WTC11 (cell line): ENCODE data around the gene PDSS2. TPM values are rescaled to one million over a fixed set of nuclear protein-coding genes. Genes with fewer than 3 reads are reported as not detected.

Source experiments
- ATAC-seq: fragments of 200-7000 bp; cut with Tn5 transposase; 2 replicates; pipeline ENCODE4 v1.10.0; 2021; ENCODE audit warnings: mild to moderate bottlenecking, moderate library complexity
- CTCF ChIA-PET: fragments of 300-600 bp; sonication (Branson Sonifier 250); formaldehyde crosslinking; loops from one replicate; lab custom pipeline; 2021; ENCODE audit warnings: antibody characterized with exemption; lab: Charles Lee
- POLR2A ChIA-PET: fragments of 350-600 bp; sonication (Branson Sonifier 250); formaldehyde crosslinking; loops from one replicate; lab custom pipeline; 2021; ENCODE audit warnings: antibody characterized with exemption; lab: Charles Lee
- DNase-seq: peaks from one replicate; pipeline ENCODE4 v3.0.0; 2021; ENCODE audit warnings: low spot score
- H3K27ac Mint-ChIP-seq: 2 replicates; pipeline ENCODE4 v1.8.0; 2021; ENCODE audit warnings: mixed read lengths
- H3K27me3 Mint-ChIP-seq: 2 replicates; pipeline ENCODE4 v1.8.0; 2021; ENCODE audit warnings: low read depth, mild to moderate bottlenecking, moderate library complexity, mixed read lengths
- H3K36me3 Mint-ChIP-seq: 2 replicates; pipeline ENCODE4 v1.8.0; 2021; ENCODE audit warnings: mixed read lengths
- H3K4me1 Mint-ChIP-seq: 2 replicates; pipeline ENCODE4 v1.8.0; 2022; ENCODE audit warnings: mixed read lengths
- H3K4me3 Mint-ChIP-seq: 2 replicates; pipeline ENCODE4 v1.8.0; 2021; ENCODE audit warnings: mild to moderate bottlenecking, moderate library complexity, mixed read lengths
- H3K9me3 Mint-ChIP-seq: 2 replicates; pipeline ENCODE4 v1.8.0; 2021; ENCODE audit warnings: mixed read lengths
- ATF1 ChIP-seq: sonication (generic); formaldehyde crosslinking; IDR thresholded peaks from 2 replicates; pipeline ENCODE4 v1.8.1; 2023; ENCODE audit warnings: mild to moderate bottlenecking, moderate library complexity, missing genetic modification reagents
- GABPB1 ChIP-seq: sonication (generic); formaldehyde crosslinking; IDR thresholded peaks from 2 replicates; pipeline ENCODE4 v1.8.1; 2023; ENCODE audit warnings: mild to moderate bottlenecking, missing genetic modification reagents
- TP53 ChIP-seq: sonication (generic); formaldehyde crosslinking; IDR thresholded peaks from 2 replicates; pipeline ENCODE4 v1.8.1; 2023; ENCODE audit warnings: mild to moderate bottlenecking, missing genetic modification reagents
- ZNF121 ChIP-seq: sonication (generic); formaldehyde crosslinking; IDR thresholded peaks from 2 replicates; pipeline ENCODE4 v1.8.0; 2023; ENCODE audit warnings: missing genetic modification reagents
- ZNF671 ChIP-seq: fragments of 250-450 bp; sonication (Bioruptor Pico); IDR thresholded peaks from 2 replicates; pipeline ENCODE4 v1.8.0; 2021; ENCODE audit warnings: mild to moderate bottlenecking
- total RNA-seq: library from RNA; stranded (reverse); gene quantifications from 3 replicates; pipeline ENCODE4 v1.2.3, GENCODE V29; 2021
- TF ChIP-seq, protein P1 (sequence below): sonication (generic); formaldehyde crosslinking; IDR thresholded peaks from 2 replicates; pipeline ENCODE4 v1.8.1; 2023; ENCODE audit warnings: mild to moderate bottlenecking, moderate library complexity, missing genetic modification reagents
- TF ChIP-seq, protein P2 (sequence below): sonication (generic); formaldehyde crosslinking; IDR thresholded peaks from 2 replicates; pipeline ENCODE4 v1.8.1; 2022; ENCODE audit warnings: mild to moderate bottlenecking, moderate library complexity, missing genetic modification reagents
- TF ChIP-seq, protein P3 (sequence below): sonication (generic); formaldehyde crosslinking; IDR thresholded peaks from 2 replicates; pipeline ENCODE4 v1.8.0; 2022; ENCODE audit warnings: missing genetic modification reagents
- TF ChIP-seq, protein P4 (sequence below): fragments of 250-450 bp; sonication (Bioruptor Pico); IDR thresholded peaks from 2 replicates; pipeline ENCODE4 v1.8.0; 2021; ENCODE audit warnings: mild to moderate bottlenecking
- TF ChIP-seq, protein P5 (sequence below): fragments of 250-450 bp; sonication (Bioruptor Pico); conservative IDR thresholded peaks from 2 replicates; pipeline ENCODE4 v1.9.0; 2021; ENCODE audit warnings: mild to moderate bottlenecking

Gene PDSS2
- total RNA-seq, 1 experiment from 2014 or later = 18.3 TPM

DNA sequence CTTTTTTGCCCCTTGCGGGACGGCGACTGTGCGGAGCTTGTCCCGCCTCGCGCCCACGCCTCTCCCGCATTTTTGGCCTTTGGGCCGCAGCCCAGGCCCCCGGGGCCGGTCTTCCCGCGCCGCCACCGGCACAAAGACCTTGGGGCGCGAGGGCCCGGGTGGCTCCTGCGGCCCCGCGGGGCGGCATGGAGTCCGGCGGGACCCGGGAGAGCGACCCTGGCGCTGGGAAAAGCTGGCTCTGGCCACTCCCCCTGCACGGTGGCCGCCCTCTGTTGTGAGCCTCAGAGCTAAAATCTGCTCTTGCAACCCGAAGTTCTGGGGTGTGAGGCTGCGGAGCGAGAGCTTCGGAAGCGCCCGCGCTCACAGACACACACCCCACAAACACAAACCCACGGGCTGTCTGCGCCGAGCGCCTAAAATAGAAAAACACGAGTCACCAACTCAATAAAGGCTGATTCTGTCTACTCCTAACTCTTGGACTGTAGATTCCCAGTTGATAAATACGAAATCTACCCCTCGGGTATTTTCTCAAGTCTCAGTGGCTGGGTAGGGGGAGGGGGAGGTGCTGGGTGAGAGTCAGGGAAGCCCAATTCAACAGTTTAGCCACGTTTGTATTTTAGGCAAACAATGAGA, 343.6 kb downstream of the PDSS2 start (continued):
- TF ChIP-seq, protein P1, sequence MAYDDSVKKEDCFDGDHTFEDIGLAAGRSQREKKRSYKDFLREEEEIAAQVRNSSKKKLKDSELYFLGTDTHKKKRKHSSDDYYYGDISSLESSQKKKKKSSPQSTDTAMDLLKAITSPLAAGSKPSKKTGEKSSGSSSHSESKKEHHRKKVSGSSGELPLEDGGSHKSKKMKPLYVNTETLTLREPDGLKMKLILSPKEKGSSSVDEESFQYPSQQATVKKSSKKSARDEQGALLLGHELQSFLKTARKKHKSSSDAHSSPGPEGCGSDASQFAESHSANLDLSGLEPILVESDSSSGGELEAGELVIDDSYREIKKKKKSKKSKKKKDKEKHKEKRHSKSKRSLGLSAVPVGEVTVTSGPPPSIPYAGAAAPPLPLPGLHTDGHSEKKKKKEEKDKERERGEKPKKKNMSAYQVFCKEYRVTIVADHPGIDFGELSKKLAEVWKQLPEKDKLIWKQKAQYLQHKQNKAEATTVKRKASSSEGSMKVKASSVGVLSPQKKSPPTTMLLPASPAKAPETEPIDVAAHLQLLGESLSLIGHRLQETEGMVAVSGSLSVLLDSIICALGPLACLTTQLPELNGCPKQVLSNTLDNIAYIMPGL = 0 out of 2 replicates have a peak, but pooled peaks have one; percentile 57
- TF ChIP-seq, protein P2, sequence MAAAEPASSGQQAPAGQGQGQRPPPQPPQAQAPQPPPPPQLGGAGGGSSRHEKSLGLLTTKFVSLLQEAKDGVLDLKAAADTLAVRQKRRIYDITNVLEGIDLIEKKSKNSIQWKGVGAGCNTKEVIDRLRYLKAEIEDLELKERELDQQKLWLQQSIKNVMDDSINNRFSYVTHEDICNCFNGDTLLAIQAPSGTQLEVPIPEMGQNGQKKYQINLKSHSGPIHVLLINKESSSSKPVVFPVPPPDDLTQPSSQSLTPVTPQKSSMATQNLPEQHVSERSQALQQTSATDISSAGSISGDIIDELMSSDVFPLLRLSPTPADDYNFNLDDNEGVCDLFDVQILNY = peak; percentile 62; the same call in 1 of the 2 replicates
- no peak for TF ChIP-seq ATF1 (CRISPR knock-in tag)
- TF ChIP-seq, protein P3, sequence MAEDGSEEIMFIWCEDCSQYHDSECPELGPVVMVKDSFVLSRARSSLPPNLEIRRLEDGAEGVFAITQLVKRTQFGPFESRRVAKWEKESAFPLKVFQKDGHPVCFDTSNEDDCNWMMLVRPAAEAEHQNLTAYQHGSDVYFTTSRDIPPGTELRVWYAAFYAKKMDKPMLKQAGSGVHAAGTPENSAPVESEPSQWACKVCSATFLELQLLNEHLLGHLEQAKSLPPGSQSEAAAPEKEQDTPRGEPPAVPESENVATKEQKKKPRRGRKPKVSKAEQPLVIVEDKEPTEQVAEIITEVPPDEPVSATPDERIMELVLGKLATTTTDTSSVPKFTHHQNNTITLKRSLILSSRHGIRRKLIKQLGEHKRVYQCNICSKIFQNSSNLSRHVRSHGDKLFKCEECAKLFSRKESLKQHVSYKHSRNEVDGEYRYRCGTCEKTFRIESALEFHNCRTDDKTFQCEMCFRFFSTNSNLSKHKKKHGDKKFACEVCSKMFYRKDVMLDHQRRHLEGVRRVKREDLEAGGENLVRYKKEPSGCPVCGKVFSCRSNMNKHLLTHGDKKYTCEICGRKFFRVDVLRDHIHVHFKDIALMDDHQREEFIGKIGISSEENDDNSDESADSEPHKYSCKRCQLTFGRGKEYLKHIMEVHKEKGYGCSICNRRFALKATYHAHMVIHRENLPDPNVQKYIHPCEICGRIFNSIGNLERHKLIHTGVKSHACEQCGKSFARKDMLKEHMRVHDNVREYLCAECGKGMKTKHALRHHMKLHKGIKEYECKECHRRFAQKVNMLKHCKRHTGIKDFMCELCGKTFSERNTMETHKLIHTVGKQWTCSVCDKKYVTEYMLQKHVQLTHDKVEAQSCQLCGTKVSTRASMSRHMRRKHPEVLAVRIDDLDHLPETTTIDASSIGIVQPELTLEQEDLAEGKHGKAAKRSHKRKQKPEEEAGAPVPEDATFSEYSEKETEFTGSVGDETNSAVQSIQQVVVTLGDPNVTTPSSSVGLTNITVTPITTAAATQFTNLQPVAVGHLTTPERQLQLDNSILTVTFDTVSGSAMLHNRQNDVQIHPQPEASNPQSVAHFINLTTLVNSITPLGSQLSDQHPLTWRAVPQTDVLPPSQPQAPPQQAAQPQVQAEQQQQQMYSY (CRISPR knock-in tag) = no peak
- TF ChIP-seq ZNF121 = peak; percentile 89; the same call in 1 of the 2 replicates
- TF ChIP-seq, protein P4, sequence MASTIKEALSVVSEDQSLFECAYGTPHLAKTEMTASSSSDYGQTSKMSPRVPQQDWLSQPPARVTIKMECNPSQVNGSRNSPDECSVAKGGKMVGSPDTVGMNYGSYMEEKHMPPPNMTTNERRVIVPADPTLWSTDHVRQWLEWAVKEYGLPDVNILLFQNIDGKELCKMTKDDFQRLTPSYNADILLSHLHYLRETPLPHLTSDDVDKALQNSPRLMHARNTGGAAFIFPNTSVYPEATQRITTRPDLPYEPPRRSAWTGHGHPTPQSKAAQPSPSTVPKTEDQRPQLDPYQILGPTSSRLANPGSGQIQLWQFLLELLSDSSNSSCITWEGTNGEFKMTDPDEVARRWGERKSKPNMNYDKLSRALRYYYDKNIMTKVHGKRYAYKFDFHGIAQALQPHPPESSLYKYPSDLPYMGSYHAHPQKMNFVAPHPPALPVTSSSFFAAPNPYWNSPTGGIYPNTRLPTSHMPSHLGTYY (CRISPR knock-in tag) = 0 out of 2 replicates have a peak, but pooled peaks have one; percentile 31
- TF ChIP-seq, all 79 proteins: peak for 11

DNA sequence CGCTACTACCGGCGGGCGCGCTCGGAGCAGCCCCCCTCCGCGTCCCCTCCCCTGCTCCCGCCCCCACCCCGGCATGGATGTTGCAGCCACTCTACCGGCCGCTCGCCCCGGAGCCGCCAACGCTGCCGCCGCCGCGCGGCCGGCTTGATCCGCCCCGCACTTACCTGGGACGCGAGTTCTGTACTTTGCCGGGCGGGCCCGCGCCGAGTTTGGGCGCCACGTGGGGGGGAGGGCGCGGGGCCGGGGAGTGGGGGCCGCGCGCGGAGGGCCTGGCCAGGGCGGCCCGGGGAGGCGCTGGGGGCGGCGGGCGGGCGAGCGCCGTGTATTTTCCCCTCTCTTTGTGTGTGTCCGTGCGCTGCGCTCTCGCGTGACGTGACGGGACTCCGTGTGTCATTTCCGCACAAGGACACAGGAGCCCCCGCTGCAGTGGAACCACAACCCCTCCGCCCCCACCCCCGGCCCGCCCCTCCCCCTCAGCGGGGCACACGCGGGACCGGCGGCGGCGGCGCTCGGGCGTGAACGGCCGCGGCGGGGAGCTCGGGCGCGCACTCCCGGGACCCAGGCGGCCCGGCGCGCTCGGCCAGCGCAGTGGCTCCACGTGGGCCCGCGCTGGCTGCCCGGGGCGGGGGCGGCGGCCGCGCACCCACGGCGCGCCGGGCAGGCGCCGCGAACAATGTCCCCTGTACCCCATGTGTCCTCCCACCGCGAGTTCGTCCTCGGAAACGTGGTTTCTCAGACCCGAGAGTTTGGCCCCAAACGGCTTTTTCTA, 344.3 kb downstream of the PDSS2 start, which contains the start of gene BEND3:
Gene BEND3 (minus strand): TSS at position 590 of the 769 bp plus-strand sequence. CDS start 16,230 bp downstream, outside the sequence.
- H3K4me1 Mint-ChIP-seq = peaks cover 49% of the 10 kb centered on the region
- ATAC-seq (peak; percentile 1), DNase-seq (peak; percentile 52)
- peak within 1 kb of the TSS; percentile 72 for H3K4me3 Mint-ChIP-seq
- TF ChIP-seq GABPB1 (CRISPR knock-in tag) (no peak), TP53 (CRISPR knock-in tag) (0 out of 2 replicates have a peak, but pooled peaks have one; percentile 54), ZNF671 (CRISPR knock-in tag) (0 out of 2 replicates have a peak, but pooled peaks have one; percentile 59)
- TF ChIP-seq, protein P3 (CRISPR knock-in tag) = no peak
- TF ChIP-seq, protein P5, sequence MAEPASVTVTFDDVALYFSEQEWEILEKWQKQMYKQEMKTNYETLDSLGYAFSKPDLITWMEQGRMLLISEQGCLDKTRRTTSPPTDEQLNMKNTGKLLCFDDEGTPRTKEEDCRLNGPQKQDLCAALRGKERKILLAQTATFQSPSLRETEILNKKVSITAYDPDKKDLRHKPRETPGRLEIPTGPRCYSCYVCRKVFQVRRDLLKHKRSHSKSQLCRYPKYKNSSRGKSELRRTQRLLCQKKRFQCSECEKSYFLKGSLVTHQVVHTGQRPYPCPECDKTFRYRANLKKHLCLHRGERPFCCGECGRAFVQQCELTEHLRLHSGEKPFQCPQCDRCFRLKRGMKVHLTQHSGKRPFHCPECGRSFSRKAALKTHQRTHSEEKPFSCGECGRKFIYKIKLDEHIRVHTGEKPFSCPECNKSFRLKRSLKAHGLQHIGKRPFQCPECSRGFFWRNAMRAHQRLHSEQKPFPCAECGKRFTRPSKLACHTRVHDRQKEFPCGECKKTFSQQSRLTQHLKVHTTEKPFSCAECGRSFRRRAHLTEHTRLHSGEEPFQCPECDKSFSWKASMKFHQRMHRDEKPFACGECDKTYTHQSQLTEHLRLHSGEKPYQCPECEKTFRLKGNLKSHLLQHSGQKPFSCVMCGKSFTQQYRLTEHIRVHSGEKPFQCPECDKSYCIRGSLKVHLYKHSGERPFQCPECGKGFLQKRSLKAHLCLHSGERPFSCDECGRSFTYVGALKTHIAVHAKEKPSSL (CRISPR knock-in tag) = 0 out of 2 replicates have a peak, but pooled peaks have one; percentile 52
- H3K36me3 Mint-ChIP-seq = peaks cover 8% of the 10 kb centered on the region; the same call in 1 of the 2 replicates
- ChIA-PET CTCF (interaction anchor here (0.9 to 2.2 kb wide), 9 partner anchors 9 to 754 kb away, joined by 3 to 12 read pairs (median 4); partner anchors contain the start of genes CRYBG1 and PDSS2), POLR2A (interaction anchor here (1.0 to 1.9 kb wide), 5 partner anchors 9 to 345 kb away, joined by 4 to 11 read pairs (median 6); partner anchors contain the start of gene PDSS2)
- H3K9me3 Mint-ChIP-seq = no peaks in the 10 kb centered on the region
- H3K27ac Mint-ChIP-seq = peak within 1 kb of the TSS; percentile 96
- no peaks in the 10 kb centered on the region for H3K27me3 Mint-ChIP-seq
